H1 (cell line): ENCODE results near the gene RDH16. TPM values are rescaled to one million over a fixed set of nuclear protein-coding genes. Genes with fewer than 3 reads are reported as not detected.

ENCODE experiments used
- BCL11A ChIP-seq, 2 experiments: IDR thresholded peaks; one replicate each; pipeline ENCODE4 v1.6.1; 2011; ENCODE audit warnings: low read depth in 2 of 2, low read length in 2 of 2, mild to moderate bottlenecking in 2 of 2
- CBX8 ChIP-seq: fragments of 300-800, 300-1000 bp; sonication (generic); IDR thresholded peaks from 2 replicates; pipeline ENCODE4 v1.7.1; 2016; ENCODE audit warnings: low read depth, low read length, borderline replicate concordance
- CHD1 ChIP-seq: IDR thresholded peaks from 2 replicates; pipeline ENCODE4 v1.6.1; 2012; ENCODE audit warnings: low read depth, low read length, improper control_type of control experiment
- EGR1 ChIP-seq: IDR thresholded peaks from 2 replicates; pipeline ENCODE4 v1.6.1; 2011; ENCODE audit warnings: low read depth, low read length, borderline replicate concordance
- SP4 ChIP-seq: IDR thresholded peaks from 2 replicates; pipeline ENCODE4 v1.6.1; 2012; ENCODE audit warnings: low read length, inconsistent platforms
- SRF ChIP-seq: IDR thresholded peaks from 2 replicates; pipeline ENCODE4 v1.6.1; 2011; ENCODE audit warnings: mild to moderate bottlenecking, low read depth, low read length, moderate library complexity
- TAF1 ChIP-seq: IDR thresholded peaks from 2 replicates; pipeline ENCODE4 v1.6.1; 2011; ENCODE audit warnings: mild to moderate bottlenecking, low read depth, low read length
- TAF7 ChIP-seq: optimal IDR thresholded peaks from 2 replicates; pipeline ENCODE3; 2011; ENCODE audit warnings: low read depth, mild to moderate bottlenecking, inconsistent platforms, low read length, moderate library complexity, borderline replicate concordance
- TEAD4 ChIP-seq: IDR thresholded peaks from 2 replicates; pipeline ENCODE4 v1.6.1; 2012; ENCODE audit warnings: low read depth, low read length, inconsistent platforms, mixed read lengths
- polyA plus RNA-seq, 7 experiments: library from polyadenylated mRNA; depleted of rRNA in 3 of 7; stranded (reverse) in 5 of 7; unstranded in 2 of 7; fragments of >200 nt in 5 of 7; fragments of 200-250 nt in 2 of 7; gene quantifications; 1 replicate in 5 of 7; 2 replicates in 1 of 7; 4 replicates in 1 of 7; pipeline versions ENCODE4 v1.2.1 to v1.2.3, GENCODE V29; 2011 to 2013; ENCODE audit warnings: missing spikeins in 2 of 7, mixed read lengths in 2 of 7
- total RNA-seq: library from RNA; stranded (reverse); fragmentation: NEBNext Ultra II Directional; extraction: Animal tissue kit (Norgen Biotek cat#: 25700); gene quantifications from 2 replicates; pipeline ENCODE4 v1.2.1, GENCODE V29; 2021

The RDH16 gene
- total and polyA plus RNA-seq, 2 of the 8 experiments (the other 6 are each of a cell fraction or from before 2014, with no cell fraction given) = 0.30 to 0.79 TPM

GRCh38 chr12:57006809-57007475 is 49.5 kb upstream of the RDH16 start (continued):
- no peak for TF ChIP-seq CHD1
- TF ChIP-seq EGR1 = no peak
- no peak for TF ChIP-seq SP4
- no peak for TF ChIP-seq CBX8
- no peak for TF ChIP-seq TAF7
- no peak for TF ChIP-seq SRF
- TF ChIP-seq BCL11A (IDR thresholded peaks at IDR 0.05; ENCODE audit: low read depth in 2 of 2, low read length in 2 of 2) = no peak
- TF ChIP-seq TEAD4 = no peak
- no peak for TF ChIP-seq TAF1
